Measurements from ENCODE around the gene PROSER3.

Gene PROSER3

GRCh38 chr19:35739275-35740107, 18.5 kb upstream of the PROSER3 start:
- no peak for DNase-seq (ENCODE audit: low spot score)

GRCh38 chr19:35740108-35740422, 17.9 kb upstream of the PROSER3 start:
- DNase-seq (ENCODE audit: low spot score) = no peak

- peak; percentile 95 for DNase-seq (ENCODE audit: low spot score)
Measured at GRCh38 chr19:35740423-35741202, 17.4 kb upstream of the PROSER3 start.

GRCh38 chr19:35741203-35741515, 16.8 kb upstream of the PROSER3 start:
- no peak for DNase-seq (ENCODE audit: low spot score)

- DNase-seq (ENCODE audit: low spot score) = no peak
Measured at GRCh38 chr19:35742121-35742724, 15.8 kb upstream of the PROSER3 start, which contains the start of gene IGFLR1. TSS of gene IGFLR1 (minus strand) at chr19:35742452. CDS start at chr19:35741180, 1,272 bp downstream.

- DNase-seq (ENCODE audit: low spot score) = no peak
Measured at GRCh38 chr19:35743640-35744429, 14.1 kb upstream of the PROSER3 start.

- peak; percentile 96 for DNase-seq (ENCODE audit: low spot score)
Measured at GRCh38 chr19:35744430-35745327, 13.3 kb upstream of the PROSER3 start.

- DNase-seq (ENCODE audit: low spot score) = peak; percentile 99
Measured at GRCh38 chr19:35745328-35746086, 12.5 kb upstream of the PROSER3 start, which contains the start of the genes PSENEN and U2AF1L4. TSS of gene PSENEN (plus strand) at chr19:35745651. CDS start at chr19:35745931, 280 bp downstream. TSS of gene U2AF1L4 (minus strand) at chr19:35745418. CDS start at chr19:35745391, 27 bp downstream.

- no peak for DNase-seq (ENCODE audit: low spot score)
Measured at GRCh38 chr19:35746087-35746462, 11.9 kb upstream of the PROSER3 start.

GRCh38 chr19:35746531-35746930, 11.4 kb upstream of the PROSER3 start:
- no peak for DNase-seq (ENCODE audit: low spot score)

- DNase-seq (ENCODE audit: low spot score) = peak; percentile 99
Measured at GRCh38 chr19:35748106-35749020, 9.6 kb upstream of the PROSER3 start, which contains the start of gene LIN37. TSS of gene LIN37 (plus strand) at chr19:35748576. CDS start at chr19:35748725, 149 bp downstream.

- no peak for DNase-seq (ENCODE audit: low spot score)
Measured at GRCh38 chr19:35750167-35750566, 7.8 kb upstream of the PROSER3 start.

GRCh38 chr19:35751839-35752745, 5.9 kb upstream of the PROSER3 start:
- no peak for DNase-seq (ENCODE audit: low spot score)

- DNase-seq (ENCODE audit: low spot score) = no peak
Measured at GRCh38 chr19:35752746-35753350, 5.1 kb upstream of the PROSER3 start.

GRCh38 chr19:35753634-35754369, 4.2 kb upstream of the PROSER3 start:
- DNase-seq (ENCODE audit: low spot score) = no peak

GRCh38 chr19:35754370-35755130, 3.4 kb upstream of the PROSER3 start:
- DNase-seq (ENCODE audit: low spot score) = no peak
